Calu3 (cell line): ENCODE measurements around the gene C4BPA. TPM values are rescaled to one million over a fixed set of nuclear protein-coding genes. Genes with fewer than 3 reads are reported as not detected.

Experiments
- BruUV-seq: library from RNA; stranded (reverse); fragments of 400-500 nt; replicated peaks from 2 replicates; lab custom pipeline; 2021; lab: Mats Ljungman, UMichigan
- CTCF ChIA-PET: fragments of 300-600 bp; sonication (Branson Sonifier 250); formaldehyde crosslinking; loops from one replicate; lab custom pipeline; 2022; ENCODE audit warnings: antibody characterized with exemption; lab: Charles Lee
- DNase-seq: peaks from one replicate; pipeline ENCODE4 v3.0.0; 2022
- H3K27ac Mint-ChIP-seq: one replicate; pipeline ENCODE4 v1.8.0; 2022; ENCODE audit warnings: mixed read lengths; ENCODE audit not compliant: unreplicated experiment
- H3K27me3 Mint-ChIP-seq: one replicate; pipeline ENCODE4 v1.8.0; 2022; ENCODE audit warnings: mixed read lengths; ENCODE audit not compliant: unreplicated experiment
- H3K36me3 Mint-ChIP-seq: one replicate; pipeline ENCODE4 v1.8.0; 2022; ENCODE audit warnings: mild to moderate bottlenecking, moderate library complexity, mixed read lengths; ENCODE audit not compliant: insufficient read depth, unreplicated experiment
- H3K4me1 Mint-ChIP-seq: one replicate; pipeline ENCODE4 v1.8.0; 2022; ENCODE audit warnings: mild to moderate bottlenecking, low read depth, mixed read lengths; ENCODE audit not compliant: unreplicated experiment
- H3K4me3 Mint-ChIP-seq: one replicate; pipeline ENCODE4 v1.8.0; 2022; ENCODE audit warnings: mild to moderate bottlenecking, low read depth, moderate library complexity, mixed read lengths; ENCODE audit not compliant: unreplicated experiment
- H3K9me3 Mint-ChIP-seq: one replicate; pipeline ENCODE4 v1.8.0; 2022; ENCODE audit warnings: low read depth, mixed read lengths; ENCODE audit not compliant: unreplicated experiment
- CTCF ChIP-seq: fragments of 200-600 bp; IDR thresholded peaks from one replicate; pipeline ENCODE4 v1.8.0; 2022; ENCODE audit warnings: antibody characterized with exemption; ENCODE audit not compliant: unreplicated experiment
- intact Hi-C: fragments of 100-400 bp; cut with micrococcal nuclease; formaldehyde crosslinking; loops from one replicate; pipeline ENCODE4 v1.10.0; 2022; ENCODE audit not compliant: unreplicated experiment
- total RNA-seq: library from RNA; stranded (reverse); gene quantifications from 2 replicates; pipeline ENCODE4 v1.2.3, GENCODE V29; 2022

C4BPA gene
- total RNA-seq, 1 experiment from 2014 or later, result 1.0 TPM

DNA sequence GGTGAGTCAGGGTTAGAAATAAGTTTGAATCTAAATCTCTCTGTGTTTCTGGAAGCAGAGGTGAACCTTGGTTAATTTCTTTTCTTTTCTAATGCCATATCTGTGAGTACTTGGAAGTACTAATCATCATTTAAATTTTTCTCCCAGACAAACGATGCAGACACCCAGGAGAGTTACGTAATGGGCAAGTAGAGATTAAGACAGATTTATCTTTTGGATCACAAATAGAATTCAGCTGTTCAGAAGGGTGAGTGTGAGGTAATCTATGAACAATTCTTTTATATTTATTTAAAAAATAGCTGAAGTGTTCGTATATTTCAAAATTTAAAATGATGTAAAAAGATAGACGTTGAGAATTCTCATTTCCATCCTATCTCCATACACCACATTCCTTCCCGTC is 11.2 kb downstream of the C4BPA start:
- Mint-ChIP-seq H3K27me3 (no peaks in the 10 kb centered on the region), H3K27ac (no peak overlapping the region), H3K36me3 (no peaks in the 10 kb centered on the region), H3K9me3 (no peaks in the 10 kb centered on the region), H3K4me1 (no peaks in the 10 kb centered on the region), H3K4me3 (no peak overlapping the region)
- intact Hi-C loops, result no loop called here
- no TSS peak for BruUV-seq
- CTCF ChIA-PET, result no interaction called here
- DNase-seq, result no peak
- no peak for TF ChIP-seq CTCF

GRCh38 chr1:207124389-207124788 is 20.4 kb downstream of the C4BPA start:
- Mint-ChIP-seq H3K9me3 (peaks cover 8% of the 10 kb centered on the region), H3K4me3 (no peak overlapping the region), H3K27me3 (no peaks in the 10 kb centered on the region), H3K27ac (no peak overlapping the region), H3K36me3 (no peaks in the 10 kb centered on the region), H3K4me1 (no peaks in the 10 kb centered on the region)
- CTCF ChIA-PET, result no interaction called here
- intact Hi-C loops, result no loop called here
- no TSS peak for BruUV-seq
- TF ChIP-seq CTCF, result no peak
- no peak for DNase-seq

DNA sequence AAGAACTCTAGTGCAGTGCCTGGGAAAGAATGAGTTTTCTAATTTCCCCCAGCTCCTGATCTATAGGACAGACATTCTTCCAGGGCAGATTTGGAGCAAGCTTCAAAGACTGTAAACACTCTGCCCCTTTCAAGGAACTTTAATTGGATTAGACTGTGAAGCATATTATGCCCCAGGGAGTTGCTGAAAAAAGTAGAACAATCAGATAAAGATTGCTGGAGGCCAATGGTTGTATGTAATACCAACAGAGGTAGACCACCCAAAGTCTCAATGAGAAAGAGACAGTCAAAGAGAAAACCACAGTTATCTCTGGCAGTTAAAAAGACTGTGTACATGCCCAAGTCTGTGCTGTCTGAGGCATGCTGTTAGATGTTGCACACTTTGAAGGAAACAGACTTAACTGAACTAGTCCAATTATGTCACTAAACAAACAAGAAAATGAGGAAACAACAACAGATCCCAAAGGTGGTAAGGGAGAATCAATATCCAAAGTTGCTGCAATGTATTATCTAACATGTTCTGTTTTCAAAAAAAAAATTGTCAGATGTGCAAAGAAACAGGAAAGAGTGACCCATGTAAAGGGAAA is 24.4 kb downstream of the C4BPA start:
- CTCF ChIA-PET, result no interaction called here
- no peak for TF ChIP-seq CTCF

DNA sequence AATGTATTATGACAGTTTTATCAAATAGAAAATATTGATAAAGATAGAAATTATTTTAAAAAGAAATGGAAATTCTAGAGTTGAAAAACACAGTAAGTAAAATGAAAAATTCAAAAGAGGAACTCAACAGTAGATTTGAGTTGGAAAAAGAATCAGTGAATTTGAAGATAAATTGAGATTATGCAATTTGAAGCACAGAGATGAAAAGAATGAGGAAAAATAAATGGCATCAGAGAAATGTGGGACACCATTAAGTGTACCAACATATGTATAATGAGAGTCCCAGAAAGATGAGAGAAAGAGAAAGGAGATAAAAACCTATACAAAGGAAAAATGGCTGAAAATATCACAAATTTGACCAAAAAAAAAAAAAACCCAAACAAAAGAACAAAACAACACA is 25.0 kb downstream of the C4BPA start:
- Mint-ChIP-seq H3K9me3 (peaks cover 9% of the 10 kb centered on the region), H3K4me3 (no peak overlapping the region), H3K27me3 (no peaks in the 10 kb centered on the region), H3K4me1 (no peaks in the 10 kb centered on the region), H3K36me3 (no peaks in the 10 kb centered on the region), H3K27ac (no peak overlapping the region)
- no TSS peak for BruUV-seq
- CTCF ChIA-PET, result no interaction called here
- TF ChIP-seq CTCF, result no peak
- DNase-seq, result no peak
- intact Hi-C loops, result no loop called here

More for the DNA sequence above, 24.4 kb downstream of the C4BPA start:
- H3K27me3 Mint-ChIP-seq, result no peaks in the 10 kb centered on the region
- no TSS peak for BruUV-seq
- no peaks in the 10 kb centered on the region for H3K4me1 Mint-ChIP-seq
- no peak overlapping the region for H3K27ac Mint-ChIP-seq
- H3K4me3 Mint-ChIP-seq, result no peak overlapping the region
- intact Hi-C loops, result no loop called here
- peaks cover 9% of the 10 kb centered on the region for H3K9me3 Mint-ChIP-seq
- no peaks in the 10 kb centered on the region for H3K36me3 Mint-ChIP-seq
- DNase-seq, result no peak
